Measurements from ENCODE around the gene FOXK2.

GRCh38 chr17:82590881-82591539 lies 71.5 kb downstream of the FOXK2 start:
- TF ChIP-seq CTCF (IDR thresholded peaks at IDR 0.05) (no peak), ZNF512 (CRISPR knock-in tag; IDR thresholded peaks at IDR 0.05; ENCODE audit: borderline replicate concordance) (no peak), NR2C2 (CRISPR knock-in tag; IDR thresholded peaks at IDR 0.05) (no peak), ATF2 (CRISPR knock-in tag; IDR thresholded peaks at IDR 0.05; ENCODE audit: borderline replicate concordance, low read depth) (no peak), ERG (CRISPR knock-in tag; IDR thresholded peaks at IDR 0.05) (no peak), MAX (CRISPR knock-in tag; IDR thresholded peaks at IDR 0.05) (no peak), KAT7 (CRISPR knock-in tag; IDR thresholded peaks at IDR 0.05; ENCODE audit: borderline replicate concordance) (no peak), E2F5 (CRISPR knock-in tag; IDR thresholded peaks at IDR 0.05) (no peak), ZNF263 (CRISPR knock-in tag; IDR thresholded peaks at IDR 0.05; ENCODE audit: low read depth) (no peak), RELA (CRISPR knock-in tag; IDR thresholded peaks at IDR 0.05; ENCODE audit: borderline replicate concordance) (no peak), ZSCAN18 (CRISPR knock-in tag; IDR thresholded peaks at IDR 0.05) (no peak), ZNF138 (CRISPR knock-in tag; conservative IDR thresholded peaks at IDR 0.05) (no peak), FOXJ3 (CRISPR knock-in tag; IDR thresholded peaks at IDR 0.05; ENCODE audit: borderline replicate concordance) (no peak), NR1H2 (CRISPR knock-in tag; IDR thresholded peaks at IDR 0.05) (no peak)

All from WTC11 (cell line).